ENCODE results near the gene PPP1R13B.

Gene PPP1R13B

DNA sequence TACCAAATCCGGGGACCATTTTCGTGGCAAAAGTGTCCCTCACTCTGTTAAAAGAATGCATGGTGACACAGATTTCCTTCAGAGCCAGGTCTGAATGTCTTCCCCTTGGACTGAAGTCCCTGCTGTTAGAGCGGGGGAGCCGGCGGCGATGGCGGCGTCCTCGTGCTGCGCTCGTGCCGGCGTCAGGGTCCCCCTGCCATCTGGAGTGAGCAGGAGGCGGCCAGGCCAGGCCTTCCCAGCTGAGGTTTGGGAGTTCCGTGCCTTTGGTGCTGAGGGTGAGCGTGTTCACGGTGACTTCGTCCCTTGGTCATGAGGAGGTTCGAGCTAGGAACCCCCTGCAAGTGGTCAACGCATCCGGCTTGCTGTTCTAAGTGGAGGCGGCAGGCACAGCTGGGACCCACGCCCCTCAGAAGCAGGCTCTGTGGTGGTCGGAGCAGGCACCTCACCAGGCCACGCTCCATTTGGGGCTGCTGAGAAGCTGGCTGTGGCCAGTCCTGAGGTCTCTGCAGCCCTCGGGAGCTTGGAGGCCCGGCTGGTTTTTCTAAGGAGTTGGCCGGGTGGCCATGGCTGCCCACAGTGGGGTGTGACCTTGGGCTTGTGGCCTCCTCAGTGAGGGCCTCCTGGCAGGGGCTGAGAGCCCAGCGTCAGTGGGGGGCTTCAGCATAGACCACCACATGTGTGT, 122.2 kb downstream of the PPP1R13B start:
- H3K4me3 ChIP-seq (ENCODE audit: low read depth, low read length), result no peak overlapping the region
- TF ChIP-seq, protein P1, sequence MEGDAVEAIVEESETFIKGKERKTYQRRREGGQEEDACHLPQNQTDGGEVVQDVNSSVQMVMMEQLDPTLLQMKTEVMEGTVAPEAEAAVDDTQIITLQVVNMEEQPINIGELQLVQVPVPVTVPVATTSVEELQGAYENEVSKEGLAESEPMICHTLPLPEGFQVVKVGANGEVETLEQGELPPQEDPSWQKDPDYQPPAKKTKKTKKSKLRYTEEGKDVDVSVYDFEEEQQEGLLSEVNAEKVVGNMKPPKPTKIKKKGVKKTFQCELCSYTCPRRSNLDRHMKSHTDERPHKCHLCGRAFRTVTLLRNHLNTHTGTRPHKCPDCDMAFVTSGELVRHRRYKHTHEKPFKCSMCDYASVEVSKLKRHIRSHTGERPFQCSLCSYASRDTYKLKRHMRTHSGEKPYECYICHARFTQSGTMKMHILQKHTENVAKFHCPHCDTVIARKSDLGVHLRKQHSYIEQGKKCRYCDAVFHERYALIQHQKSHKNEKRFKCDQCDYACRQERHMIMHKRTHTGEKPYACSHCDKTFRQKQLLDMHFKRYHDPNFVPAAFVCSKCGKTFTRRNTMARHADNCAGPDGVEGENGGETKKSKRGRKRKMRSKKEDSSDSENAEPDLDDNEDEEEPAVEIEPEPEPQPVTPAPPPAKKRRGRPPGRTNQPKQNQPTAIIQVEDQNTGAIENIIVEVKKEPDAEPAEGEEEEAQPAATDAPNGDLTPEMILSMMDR (IDR thresholded peaks at IDR 0.05; ENCODE audit: low read depth, low read length, missing control alignments), result no peak
- DNase-seq (ENCODE audit: low read depth), result no peak

DNA sequence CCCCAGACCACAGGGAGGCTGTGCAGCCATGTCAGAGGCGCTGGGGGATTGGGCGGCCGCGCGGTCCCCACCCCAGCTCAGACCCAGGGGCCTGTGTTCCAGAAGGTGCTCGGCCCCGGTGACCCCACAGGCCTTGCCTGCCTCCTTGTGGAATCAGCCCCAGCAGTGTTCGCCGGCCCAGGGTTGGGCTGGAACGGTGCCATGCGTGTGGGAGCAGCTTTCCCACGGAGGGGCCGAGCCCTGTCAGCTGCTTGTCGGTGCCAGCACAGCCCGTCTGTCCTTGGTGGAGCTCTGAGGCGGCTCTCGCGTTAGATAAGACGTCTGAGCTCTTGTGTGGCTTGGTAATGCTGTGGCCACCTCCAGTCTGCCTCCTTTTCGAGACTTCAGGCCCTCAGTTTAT, 123.3 kb downstream of the PPP1R13B start:
- TF ChIP-seq, protein P1 (IDR thresholded peaks at IDR 0.05; ENCODE audit: low read depth, low read length, missing control alignments), result no peak
- DNase-seq (ENCODE audit: low read depth), result no peak
- H3K4me3 ChIP-seq (ENCODE audit: low read depth, low read length), result no peak overlapping the region

DNA sequence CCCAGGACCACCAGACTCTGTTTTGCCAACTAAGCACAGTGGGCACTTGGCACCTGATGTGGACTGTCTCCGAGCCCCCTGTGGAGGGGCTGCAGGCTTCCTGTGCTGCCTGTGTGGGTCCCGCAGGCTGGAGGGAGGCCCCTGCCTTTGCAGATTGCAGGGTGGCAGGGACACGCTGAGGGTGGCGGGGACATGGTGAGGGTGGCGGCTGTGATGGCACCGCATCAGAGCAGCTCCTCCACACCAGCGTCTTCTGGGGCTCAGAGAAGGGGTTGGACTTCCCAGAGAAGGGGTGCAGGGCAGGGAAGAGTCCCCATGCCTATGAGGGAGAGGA, 123.7 kb downstream of the PPP1R13B start:
- DNase-seq (ENCODE audit: low read depth), result no peak
- H3K4me3 ChIP-seq (ENCODE audit: low read depth, low read length), result no peak overlapping the region
- TF ChIP-seq, protein P1 (IDR thresholded peaks at IDR 0.05; ENCODE audit: low read depth, low read length, missing control alignments), result no peak

DNA sequence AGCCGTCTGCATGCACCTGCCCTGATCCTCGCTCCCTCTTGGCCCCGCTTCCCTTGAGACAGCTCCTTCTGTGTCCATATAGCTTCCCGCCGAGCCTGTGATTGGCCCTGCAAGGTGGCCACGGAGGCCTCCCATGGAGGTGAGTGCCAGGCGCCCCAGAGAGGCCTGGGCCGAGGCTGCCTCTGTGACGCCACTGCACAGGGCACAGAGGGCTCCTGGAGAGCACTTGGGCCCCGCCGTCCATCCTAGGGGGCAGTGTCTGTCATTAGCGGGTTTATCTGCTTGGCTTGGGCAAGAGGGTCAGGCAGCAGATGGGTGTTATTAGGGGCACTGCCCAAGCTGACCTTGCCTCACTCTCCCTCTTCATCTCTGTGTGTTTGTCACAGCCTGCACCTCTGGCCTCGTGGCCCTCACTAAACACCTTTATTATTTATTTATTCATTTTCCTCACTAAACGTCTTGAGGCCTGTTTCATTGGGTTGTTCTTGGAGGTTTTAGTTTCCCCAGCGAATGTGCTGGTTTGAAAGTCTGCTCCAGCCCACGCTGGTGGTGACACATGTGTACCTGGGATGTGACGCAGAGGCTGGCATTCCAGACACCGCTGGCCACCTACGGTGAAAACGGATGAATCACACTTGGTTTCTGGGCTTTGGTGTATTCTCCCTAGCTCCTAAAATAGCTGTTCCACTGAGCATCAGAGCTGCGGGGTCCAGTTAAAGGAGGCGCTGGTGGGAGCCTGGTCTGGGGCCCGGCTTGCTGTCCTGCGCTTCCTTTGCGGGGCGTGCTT, 125.8 kb downstream of the PPP1R13B start:
- TF ChIP-seq, protein P1 (IDR thresholded peaks at IDR 0.05; ENCODE audit: low read depth, low read length, missing control alignments), result no peak
- no peak for DNase-seq (ENCODE audit: low read depth)
- H3K4me3 ChIP-seq (ENCODE audit: low read depth, low read length), result no peak overlapping the region

DNA sequence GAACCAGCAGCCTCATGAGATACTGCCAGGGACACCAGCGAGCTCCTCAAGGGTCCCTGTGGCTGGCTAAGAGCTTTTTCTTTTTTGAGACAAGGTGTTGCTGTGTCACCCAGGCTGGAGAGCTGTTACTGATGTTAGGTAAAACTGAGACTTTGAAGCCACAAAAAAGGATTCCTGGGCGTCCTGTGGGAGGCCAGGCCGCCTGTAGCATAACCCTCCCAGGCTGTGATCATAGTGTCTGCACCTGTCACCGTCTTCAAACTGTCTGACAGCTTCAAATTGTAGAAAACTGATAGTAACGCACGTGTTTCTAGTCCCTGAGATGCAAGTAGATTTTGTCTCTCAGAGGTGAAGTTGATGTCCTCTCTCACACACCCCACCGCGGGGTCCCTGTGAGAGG, 127.6 kb downstream of the PPP1R13B start:
- TF ChIP-seq, protein P1 (IDR thresholded peaks at IDR 0.05; ENCODE audit: low read depth, low read length, missing control alignments), result no peak
- no peak overlapping the region for H3K4me3 ChIP-seq (ENCODE audit: low read depth, low read length)
- no peak for DNase-seq (ENCODE audit: low read depth)

DNA sequence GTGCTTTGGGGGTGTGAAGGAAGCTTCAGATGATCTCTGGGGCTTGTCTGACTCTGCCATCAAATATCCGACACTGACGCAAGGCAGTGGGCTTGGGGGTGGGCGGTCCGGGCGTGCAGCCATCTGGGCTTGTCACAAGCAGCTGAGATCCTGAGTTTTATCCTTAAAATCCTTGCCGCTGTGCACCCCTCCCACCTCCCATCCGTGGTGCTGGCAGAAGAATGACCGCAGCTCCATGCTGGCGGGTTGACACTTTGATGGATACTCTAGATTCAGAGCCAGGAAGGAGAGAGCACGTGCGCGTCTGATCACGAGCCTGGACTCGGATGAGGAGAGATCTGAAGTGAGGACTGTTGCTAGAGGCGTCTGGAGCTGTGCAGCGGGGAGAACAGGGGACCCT, 128.8 kb downstream of the PPP1R13B start:
- no peak for DNase-seq (ENCODE audit: low read depth)
- H3K4me3 ChIP-seq (ENCODE audit: low read depth, low read length), result no peak overlapping the region
- TF ChIP-seq, protein P1 (IDR thresholded peaks at IDR 0.05; ENCODE audit: low read depth, low read length, missing control alignments), result no peak
